ENCODE data around the gene CEP112.

Gene CEP112

GRCh38 chr17:66187718-66188117 is 4.2 kb downstream of the CEP112 start:
- peaks cover 2% of the 10 kb centered on the region; the same call in 1 of the 2 replicates for H3K36me3 ChIP-seq
- no peaks in the 10 kb centered on the region for H3K27me3 ChIP-seq (ENCODE audit: insufficient read depth, low read depth, severe bottlenecking)
- no peak for TF ChIP-seq CTCF (IDR thresholded peaks at IDR 0.05; ENCODE audit: low read depth, low read length)
- no peak overlapping the region for H3K4me3 ChIP-seq (ENCODE audit: low read depth, low read length)
- H3K27ac ChIP-seq = no peak overlapping the region
- no peaks in the 10 kb centered on the region for H3K9me3 ChIP-seq (ENCODE audit: severe bottlenecking)
- no peak for DNase-seq

- DNase-seq = no peak
- Histone ChIP-seq H3K27ac (no peak overlapping the region), H3K36me3 (peaks cover 10% of the 10 kb centered on the region), H3K9me3 (ENCODE audit: severe bottlenecking) (no peaks in the 10 kb centered on the region), H3K27me3 (ENCODE audit: insufficient read depth, low read depth, severe bottlenecking) (no peaks in the 10 kb centered on the region), H3K4me3 (ENCODE audit: low read depth, low read length) (no peak overlapping the region)
- TF ChIP-seq CTCF (IDR thresholded peaks at IDR 0.05; ENCODE audit: low read depth, low read length) = no peak
These were observed 6.1 kb downstream of the CEP112 start for GRCh38 chr17:66185862-66186261.

GRCh38 chr17:66184392-66184791 is 7.5 kb downstream of the CEP112 start:
- peaks cover 10% of the 10 kb centered on the region for H3K36me3 ChIP-seq
- no peak for TF ChIP-seq CTCF (IDR thresholded peaks at IDR 0.05; ENCODE audit: low read depth, low read length)
- DNase-seq = no peak
- no peaks in the 10 kb centered on the region for H3K27me3 ChIP-seq (ENCODE audit: insufficient read depth, low read depth, severe bottlenecking)
- H3K27ac ChIP-seq = no peak overlapping the region
- no peak overlapping the region for H3K4me3 ChIP-seq (ENCODE audit: low read depth, low read length)
- no peaks in the 10 kb centered on the region for H3K9me3 ChIP-seq (ENCODE audit: severe bottlenecking)

- Histone ChIP-seq H3K36me3 (peaks cover 10% of the 10 kb centered on the region), H3K27me3 (ENCODE audit: insufficient read depth, low read depth, severe bottlenecking) (no peaks in the 10 kb centered on the region), H3K9me3 (ENCODE audit: severe bottlenecking) (no peaks in the 10 kb centered on the region), H3K27ac (no peak overlapping the region), H3K4me3 (ENCODE audit: low read depth, low read length) (no peak overlapping the region)
- DNase-seq = no peak
- TF ChIP-seq CTCF (IDR thresholded peaks at IDR 0.05; ENCODE audit: low read depth, low read length) = no peak
These were observed 8.4 kb downstream of the CEP112 start for GRCh38 chr17:66183529-66183928.

GRCh38 chr17:66178642-66179041 is 13.3 kb downstream of the CEP112 start:
- H3K36me3 ChIP-seq = peaks cover 10% of the 10 kb centered on the region
- TF ChIP-seq CTCF (IDR thresholded peaks at IDR 0.05; ENCODE audit: low read depth, low read length) = no peak
- H3K27me3 ChIP-seq (ENCODE audit: insufficient read depth, low read depth, severe bottlenecking) = no peaks in the 10 kb centered on the region
- no peak overlapping the region for H3K4me3 ChIP-seq (ENCODE audit: low read depth, low read length)
- no peak for DNase-seq
- no peak overlapping the region for H3K27ac ChIP-seq
- H3K9me3 ChIP-seq (ENCODE audit: severe bottlenecking) = no peaks in the 10 kb centered on the region

GRCh38 chr17:66177048-66177447 is 14.9 kb downstream of the CEP112 start:
- no peak for DNase-seq
- no peak overlapping the region for H3K4me3 ChIP-seq (ENCODE audit: low read depth, low read length)
- no peak for TF ChIP-seq CTCF (IDR thresholded peaks at IDR 0.05; ENCODE audit: low read depth, low read length)

More at GRCh38 chr17:66177048-66177447, 14.9 kb downstream of the CEP112 start:
- H3K27me3 ChIP-seq (ENCODE audit: insufficient read depth, low read depth, severe bottlenecking) = no peaks in the 10 kb centered on the region
- no peaks in the 10 kb centered on the region for H3K9me3 ChIP-seq (ENCODE audit: severe bottlenecking)
- peaks cover 7% of the 10 kb centered on the region for H3K36me3 ChIP-seq
- no peak overlapping the region for H3K27ac ChIP-seq
